ENCODE results near the gene LTBP3.

Gene LTBP3

DNA sequence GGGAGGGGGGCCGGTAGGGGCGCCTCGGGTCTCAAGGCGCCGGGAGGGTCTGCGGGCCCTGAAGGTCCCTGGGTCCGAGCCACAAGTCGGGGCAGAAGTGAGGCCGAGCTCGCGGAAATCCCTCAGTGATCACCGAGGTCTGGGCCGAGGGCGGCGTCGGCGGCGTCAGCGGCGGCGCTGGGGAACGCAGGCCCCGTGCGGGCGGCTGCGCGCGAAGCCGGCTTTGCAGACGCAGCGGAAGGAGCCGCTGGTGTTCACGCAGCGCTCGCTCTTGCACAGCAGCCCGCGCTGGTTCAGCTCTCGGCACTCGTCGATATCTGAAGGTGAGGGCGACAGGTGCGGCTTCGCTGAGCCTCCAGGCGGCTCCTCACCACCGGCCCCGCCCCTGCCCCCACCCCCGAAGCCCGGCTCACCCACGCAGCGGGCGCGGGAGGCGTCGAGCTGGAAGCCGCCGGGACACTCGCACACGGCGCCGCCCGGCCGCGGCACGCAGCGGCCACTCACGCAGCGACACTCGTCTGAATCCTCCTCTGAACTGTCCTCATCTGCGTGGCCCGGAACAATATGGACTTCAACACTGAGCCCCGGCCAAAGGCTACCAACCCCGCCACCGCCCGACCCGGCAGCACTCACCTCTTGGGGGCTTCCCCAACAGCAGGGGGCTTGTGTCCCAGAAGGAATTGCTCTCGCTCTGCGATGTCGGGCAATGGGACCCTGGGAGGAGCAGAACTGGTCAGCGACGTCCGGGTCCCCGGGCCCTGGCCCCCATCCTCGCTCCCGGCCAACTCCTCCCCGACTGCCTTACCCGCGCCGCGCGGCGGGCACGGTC is 19.0 kb downstream of the LTBP3 start:
- TF ChIP-seq POLR2AphosphoS5 (IDR thresholded peaks at IDR 0.05; ENCODE audit: borderline replicate concordance, low read depth, low read length) (no peak), FOXP2 (optimal IDR thresholded peaks at IDR 0.05; ENCODE audit: control extremely low read depth, extremely low read length, insufficient read depth) (no peak), EZH2 (IDR thresholded peaks at IDR 0.05) (no peak)
- DNase-seq (ENCODE audit: low read depth, low spot score): no peak
- Histone ChIP-seq H3K27ac (no peak overlapping the region), H3K4me3 (no peak overlapping the region), H3K9ac (ENCODE audit: insufficient read length) (no peak overlapping the region), H3K36me3 (ENCODE audit: insufficient read depth, low read length) (no peaks in the 10 kb centered on the region; the same call in 1 of the 2 replicates), H3K9me3 (ENCODE audit: low read depth, low read length) (no peaks in the 10 kb centered on the region)

DNA sequence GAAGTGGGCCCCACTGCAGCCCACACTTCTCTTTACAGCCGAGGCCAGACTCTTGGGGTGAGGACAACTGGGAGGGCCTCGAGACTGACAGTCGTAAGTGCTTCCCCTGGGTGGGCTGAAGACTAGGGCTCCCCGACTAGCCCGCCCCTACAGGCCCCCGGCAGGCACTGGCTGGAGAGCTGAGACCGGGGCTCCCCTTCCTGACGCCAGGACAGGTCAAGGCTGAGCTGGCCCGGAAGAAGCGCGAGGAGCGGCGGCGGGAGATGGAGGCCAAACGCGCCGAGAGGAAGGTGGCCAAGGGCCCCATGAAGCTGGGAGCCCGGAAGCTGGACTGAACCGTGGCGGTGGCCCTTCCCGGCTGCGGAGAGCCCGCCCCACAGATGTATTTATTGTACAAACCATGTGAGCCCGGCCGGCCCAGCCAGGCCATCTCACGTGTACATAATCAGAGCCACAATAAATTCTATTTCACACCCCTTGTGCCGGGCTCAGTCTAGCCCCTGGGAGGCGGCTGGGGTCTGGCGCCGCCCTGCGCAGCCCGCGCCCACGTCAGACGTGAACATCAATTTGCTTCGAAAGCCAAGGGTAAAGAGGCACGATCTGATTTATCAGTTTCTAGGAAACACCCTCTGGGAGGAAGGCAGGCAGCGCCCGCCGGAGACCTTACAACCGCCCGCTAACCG is 19.8 kb downstream of the LTBP3 start:
- no peak overlapping the region for H3K27ac ChIP-seq
- no peak overlapping the region for H3K9ac ChIP-seq (ENCODE audit: insufficient read length)
- DNase-seq (ENCODE audit: low read depth, low spot score): no peak
- H3K36me3 ChIP-seq (ENCODE audit: insufficient read depth, low read length): no peaks in the 10 kb centered on the region; the same call in 1 of the 2 replicates
- no peaks in the 10 kb centered on the region for H3K9me3 ChIP-seq (ENCODE audit: low read depth, low read length)
- TF ChIP-seq POLR2AphosphoS5 (IDR thresholded peaks at IDR 0.05; ENCODE audit: borderline replicate concordance, low read depth, low read length): no peak
- no peak for TF ChIP-seq EZH2 (IDR thresholded peaks at IDR 0.05)
- no peak for TF ChIP-seq FOXP2 (optimal IDR thresholded peaks at IDR 0.05; ENCODE audit: control extremely low read depth, extremely low read length, insufficient read depth)
- no peak overlapping the region for H3K4me3 ChIP-seq

- Histone ChIP-seq H3K27ac (no peak overlapping the region), H3K9ac (ENCODE audit: insufficient read length) (no peak overlapping the region), H3K36me3 (ENCODE audit: insufficient read depth, low read length) (peaks cover 1% of the 10 kb centered on the region; the same call in 1 of the 2 replicates), H3K4me3 (no peak overlapping the region), H3K9me3 (ENCODE audit: low read depth, low read length) (no peaks in the 10 kb centered on the region)
- no peak for DNase-seq (ENCODE audit: low read depth, low spot score)
- TF ChIP-seq EZH2 (IDR thresholded peaks at IDR 0.05): no peak
- no peak for TF ChIP-seq POLR2AphosphoS5 (IDR thresholded peaks at IDR 0.05; ENCODE audit: borderline replicate concordance, low read depth, low read length)
- TF ChIP-seq FOXP2 (optimal IDR thresholded peaks at IDR 0.05; ENCODE audit: control extremely low read depth, extremely low read length, insufficient read depth): no peak
Observed at GRCh38 chr11:65537620-65538231, 20.4 kb downstream of the LTBP3 start.

- Histone ChIP-seq H3K36me3 (ENCODE audit: insufficient read depth, low read length) (peaks cover 3% of the 10 kb centered on the region; the same call in 1 of the 2 replicates), H3K9ac (ENCODE audit: insufficient read length) (no peak overlapping the region), H3K4me3 (no peak overlapping the region), H3K27ac (no peak overlapping the region), H3K9me3 (ENCODE audit: low read depth, low read length) (no peaks in the 10 kb centered on the region)
- no peak for TF ChIP-seq FOXP2 (optimal IDR thresholded peaks at IDR 0.05; ENCODE audit: control extremely low read depth, extremely low read length, insufficient read depth)
- no peak; the same call in 1 of the 2 replicates for TF ChIP-seq POLR2AphosphoS5 (IDR thresholded peaks at IDR 0.05; ENCODE audit: borderline replicate concordance, low read depth, low read length)
- TF ChIP-seq EZH2 (IDR thresholded peaks at IDR 0.05): no peak
- no peak for DNase-seq (ENCODE audit: low read depth, low spot score)
Observed at GRCh38 chr11:65537296-65537597, 20.9 kb downstream of the LTBP3 start.

- peaks cover 3% of the 10 kb centered on the region; the same call in 1 of the 2 replicates for H3K36me3 ChIP-seq (ENCODE audit: insufficient read depth, low read length)
- no peak for DNase-seq (ENCODE audit: low read depth, low spot score)
- no peaks in the 10 kb centered on the region for H3K9me3 ChIP-seq (ENCODE audit: low read depth, low read length)
- no peak for TF ChIP-seq FOXP2 (optimal IDR thresholded peaks at IDR 0.05; ENCODE audit: control extremely low read depth, extremely low read length, insufficient read depth)
- no peak; the same call in 1 of the 2 replicates for TF ChIP-seq POLR2AphosphoS5 (IDR thresholded peaks at IDR 0.05; ENCODE audit: borderline replicate concordance, low read depth, low read length)
- no peak for TF ChIP-seq EZH2 (IDR thresholded peaks at IDR 0.05)
- H3K27ac ChIP-seq: no peak overlapping the region
- no peak overlapping the region for H3K4me3 ChIP-seq
- H3K9ac ChIP-seq (ENCODE audit: insufficient read length): no peak overlapping the region
Observed at GRCh38 chr11:65536412-65537295, 21.5 kb downstream of the LTBP3 start.

DNA sequence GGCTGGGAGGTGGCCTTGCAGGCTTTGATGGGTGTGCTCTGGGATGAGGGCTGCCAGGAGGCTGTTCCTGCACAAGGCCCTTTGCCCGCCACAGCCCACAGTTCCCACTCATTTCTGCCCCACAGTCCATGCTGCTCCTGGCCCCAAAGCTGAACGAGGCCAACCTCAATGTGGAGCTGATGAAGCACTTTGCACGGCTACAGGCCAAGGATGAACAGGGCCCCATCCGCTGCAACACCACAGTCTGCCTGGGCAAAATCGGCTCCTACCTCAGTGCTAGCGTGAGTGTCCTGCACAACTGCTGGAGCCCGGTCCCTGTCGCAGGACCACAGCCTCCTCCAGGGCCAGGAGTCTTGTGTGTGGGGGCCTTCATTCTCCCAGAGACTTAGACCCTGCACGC is 23.1 kb downstream of the LTBP3 start:
- TF ChIP-seq POLR2AphosphoS5 (IDR thresholded peaks at IDR 0.05; ENCODE audit: borderline replicate concordance, low read depth, low read length) (no peak), FOXP2 (optimal IDR thresholded peaks at IDR 0.05; ENCODE audit: control extremely low read depth, extremely low read length, insufficient read depth) (no peak), EZH2 (IDR thresholded peaks at IDR 0.05) (no peak)
- H3K27ac ChIP-seq: no peak overlapping the region
- no peak for DNase-seq (ENCODE audit: low read depth, low spot score)

DNA sequence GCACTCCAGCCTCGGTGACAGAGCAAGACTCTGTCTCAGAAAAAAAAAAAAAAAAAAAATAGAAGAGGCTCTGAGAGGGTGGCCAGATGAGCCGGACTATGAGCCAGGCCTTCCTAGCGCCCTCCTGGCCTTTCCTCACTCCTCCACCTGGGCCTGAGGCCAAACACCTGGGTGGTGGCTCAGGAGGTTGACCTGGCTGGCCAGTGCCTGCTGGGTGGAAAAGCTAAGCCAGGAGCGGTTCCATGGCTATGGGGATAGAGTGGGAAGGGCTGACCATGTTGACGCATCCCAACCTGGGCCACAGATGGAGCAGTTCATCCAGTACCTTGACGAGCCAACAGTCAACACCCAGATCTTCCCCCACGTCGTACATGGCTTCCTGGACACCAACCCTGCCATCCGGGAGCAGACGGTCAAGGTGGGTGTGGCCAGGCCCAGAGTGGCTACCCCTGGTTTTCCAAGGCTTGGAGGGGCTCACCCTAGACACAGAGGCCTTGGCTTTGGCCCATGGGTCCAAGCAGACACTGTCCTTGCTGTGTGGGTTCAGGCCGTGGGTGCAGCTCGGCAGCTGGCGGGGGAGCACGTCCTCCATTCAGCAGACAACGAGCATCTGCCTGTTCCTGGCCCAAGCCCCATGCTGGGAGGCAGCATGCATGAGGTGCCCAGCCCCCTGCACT is 25.6 kb downstream of the LTBP3 start:
- no peak for TF ChIP-seq POLR2AphosphoS5 (IDR thresholded peaks at IDR 0.05; ENCODE audit: borderline replicate concordance, low read depth, low read length)
- TF ChIP-seq EZH2 (IDR thresholded peaks at IDR 0.05): no peak
- TF ChIP-seq FOXP2 (optimal IDR thresholded peaks at IDR 0.05; ENCODE audit: control extremely low read depth, extremely low read length, insufficient read depth): no peak
- Histone ChIP-seq H3K36me3 (ENCODE audit: insufficient read depth, low read length) (peaks cover 3% of the 10 kb centered on the region; the same call in 1 of the 2 replicates), H3K27ac (no peak overlapping the region)

More for the DNA sequence above, 23.1 kb downstream of the LTBP3 start:
- no peak overlapping the region for H3K4me3 ChIP-seq
- peaks cover 3% of the 10 kb centered on the region; the same call in 1 of the 2 replicates for H3K36me3 ChIP-seq (ENCODE audit: insufficient read depth, low read length)
- no peak overlapping the region for H3K9ac ChIP-seq (ENCODE audit: insufficient read length)
- no peaks in the 10 kb centered on the region for H3K9me3 ChIP-seq (ENCODE audit: low read depth, low read length)

More for the DNA sequence above, 25.6 kb downstream of the LTBP3 start:
- no peak for DNase-seq (ENCODE audit: low read depth, low spot score)
- no peaks in the 10 kb centered on the region for H3K9me3 ChIP-seq (ENCODE audit: low read depth, low read length)
- H3K4me3 ChIP-seq: no peak overlapping the region
- no peak overlapping the region for H3K9ac ChIP-seq (ENCODE audit: insufficient read length)

Measured in SK-N-MC (cell line).